Lung (tissue), 12 donors: Measurements from ENCODE around the gene ADAMTS6. TPM values are rescaled to one million over a fixed set of nuclear protein-coding genes. Genes with fewer than 3 reads are reported as not detected.

Experiments used
- ATAC-seq: fragments of 200-7000 bp; cut with Tn5 transposase; one replicate; pipeline ENCODE4 v1.9.1; 2020; ENCODE audit warnings: moderate number of reproducible peaks; ENCODE audit not compliant: insufficient read depth, low FRiP score
- DNase-seq, 3 donors: peaks; one replicate each; pipeline ENCODE4 v3.0.0-alpha.2; 2013 to 2017
- H3K27ac ChIP-seq, 2 donors: one replicate each; pipeline ENCODE4 v1.5.1; 2013; ENCODE audit warnings: mild to moderate bottlenecking in 2 of 2, moderate library complexity in 2 of 2, control low read depth in 1 of 2, inconsistent platforms in 1 of 2, low read depth in 1 of 2, low read length in 1 of 2
- H3K27me3 ChIP-seq, 3 donors: one replicate each; pipeline ENCODE4 v1.5.1; 2013; ENCODE audit warnings: low read length in 2 of 3; ENCODE audit not compliant: control insufficient read depth in 3 of 3, insufficient read depth in 3 of 3
- H3K36me3 ChIP-seq, 4 donors: one replicate each; pipeline ENCODE4 v1.5.1; 2013; ENCODE audit warnings: low read length in 4 of 4, mild to moderate bottlenecking in 1 of 4, moderate library complexity in 1 of 4; ENCODE audit not compliant: control insufficient read depth in 4 of 4, insufficient read depth in 4 of 4
- H3K4me1 ChIP-seq, 5 donors: one replicate each; pipeline ENCODE4 v1.5.1; 2013; ENCODE audit warnings: low read length in 5 of 5, mild to moderate bottlenecking in 2 of 5, moderate library complexity in 1 of 5; ENCODE audit not compliant: control insufficient read depth in 5 of 5, insufficient read depth in 5 of 5
- H3K4me3 ChIP-seq: one replicate; pipeline ENCODE4 v1.5.1; 2013; ENCODE audit warnings: mild to moderate bottlenecking, control low read depth, moderate library complexity
- H3K9ac ChIP-seq, 2 donors: one replicate each; pipeline ENCODE4 v1.5.1; 2013; ENCODE audit warnings: low read length in 2 of 2, control low read depth in 1 of 2; ENCODE audit not compliant: insufficient read depth in 1 of 2
- H3K9me3 ChIP-seq, 4 donors: one replicate each; pipeline ENCODE4 v1.5.1; 2013; ENCODE audit warnings: low read length in 3 of 4, mild to moderate bottlenecking in 1 of 4, moderate library complexity in 1 of 4; ENCODE audit not compliant: control insufficient read depth in 4 of 4, insufficient read depth in 3 of 4
- CTCF ChIP-seq: IDR thresholded peaks from 2 replicates; pipeline ENCODE4 v1.5.1; 2012; ENCODE audit warnings: mild to moderate bottlenecking; ENCODE audit errors: control extremely low read depth, extremely low read depth
- WGBS, 2 donors: extraction: QIAGEN DNeasy Blood & Tissue Kit; methylation state at CpG; one replicate each; pipeline ENCODE4 v1.1.7; 2013; 5-methylcytosine and 5-hydroxymethylcytosine counted together
- polyA plus RNA-seq, 2 donors: library from polyadenylated mRNA; stranded (reverse); fragments of 200-250 nt; gene quantifications; one replicate each; pipeline ENCODE4 v1.2.1, GENCODE V29; 2013
- total RNA-seq, 2 donors: library from RNA; depleted of rRNA in 1 of 2; stranded (reverse); fragments of >200 nt in 1 of 2; gene quantifications; one replicate each; pipeline ENCODE4 v1.2.1, GENCODE V29; 2014 to 2021
- donor health status: control.
- donor health status: control.
- donor health status: Bipolar disorder and iron deficiency.
- donor health status: healthy.
- donor health status: DM: yes; HTN: yes; CAD: no.

ADAMTS6 gene
- total and polyA plus RNA-seq, 4 donors: 0.19 to 16.8 (median 3.3) TPM

GRCh38 chr5:65423623-65424022 lies 58.1 kb downstream of the ADAMTS6 start:
- 91 to 94% methylated on average over 1 of the region's 1 CpG for WGBS, 2 donors
- TF ChIP-seq CTCF: no peak
- H3K4me3 ChIP-seq: no peak overlapping the region
- peaks cover 0 to 2% (median 0%) of the 10 kb centered on the region in 4 donors for H3K9me3 ChIP-seq
- no peak overlapping the region for H3K27ac ChIP-seq
- no peak overlapping the region for H3K9ac ChIP-seq
- ATAC-seq (no peak), DNase-seq (no peak)
- H3K36me3 ChIP-seq: no peaks in the 10 kb centered on the region
- no peaks in the 10 kb centered on the region for H3K4me1 ChIP-seq
- H3K27me3 ChIP-seq: no peaks in the 10 kb centered on the region

DNA sequence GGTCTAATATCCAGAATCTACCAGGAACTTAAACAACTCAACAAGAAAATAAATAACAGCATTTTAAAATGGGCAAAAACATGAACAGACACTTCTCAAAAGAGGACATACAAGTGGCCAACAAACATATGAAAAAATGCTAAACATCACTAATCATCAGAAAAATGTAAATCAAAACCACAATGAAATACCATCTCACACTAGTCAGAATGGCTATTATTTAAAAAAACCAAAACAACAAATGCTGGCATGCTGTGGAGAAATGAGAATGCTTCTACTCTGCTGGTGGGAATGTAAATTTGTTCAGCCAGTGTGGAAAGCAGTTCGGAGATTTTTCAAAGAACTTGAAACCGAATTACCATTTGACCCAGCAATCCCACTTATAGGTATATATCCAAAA lies 63.1 kb downstream of the ADAMTS6 start:
- H3K4me3 ChIP-seq: no peak overlapping the region
- H3K4me1 ChIP-seq: no peaks in the 10 kb centered on the region
- WGBS, 2 donors: 91 to 94% methylated on average over 2 of the region's 2 CpGs
- H3K36me3 ChIP-seq: peaks cover 0 to 4% (median 0%) of the 10 kb centered on the region in 4 donors
- H3K27ac ChIP-seq: no peak overlapping the region
- peaks cover 0 to 6% (median 2%) of the 10 kb centered on the region in 4 donors for H3K9me3 ChIP-seq
- TF ChIP-seq CTCF: no peak
- DNase-seq: no peak
- H3K9ac ChIP-seq: no peak overlapping the region
- no peak for ATAC-seq
- no peaks in the 10 kb centered on the region for H3K27me3 ChIP-seq

DNA sequence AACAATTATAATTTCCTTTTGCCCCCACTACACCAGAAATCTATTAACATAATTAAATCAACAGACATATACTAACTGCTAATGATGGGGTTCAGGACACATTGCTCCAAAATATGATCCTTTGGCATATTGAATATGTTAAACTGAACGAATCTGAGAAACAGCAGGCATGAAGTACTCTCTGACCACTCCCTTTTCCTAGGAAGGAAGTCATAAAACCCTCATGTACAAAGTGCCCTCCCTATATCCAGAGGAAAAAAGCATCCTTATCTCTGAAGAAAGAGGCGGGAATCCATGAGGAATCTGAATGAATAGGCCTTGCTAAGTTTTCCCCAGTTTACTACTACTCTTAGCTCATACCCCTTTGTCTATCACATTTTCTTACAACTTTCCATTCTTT lies 67.9 kb downstream of the ADAMTS6 start:
- WGBS, 2 donors: 46 to 61% methylated on average over 2 of the region's 2 CpGs
- no peak overlapping the region for H3K9ac ChIP-seq
- no peak overlapping the region for H3K4me3 ChIP-seq
- H3K36me3 ChIP-seq: peaks cover 0 to 4% (median 0%) of the 10 kb centered on the region in 4 donors
- no peaks in the 10 kb centered on the region for H3K4me1 ChIP-seq
- ATAC-seq: no peak
- H3K27ac ChIP-seq: no peak overlapping the region
- no peak for TF ChIP-seq CTCF
- H3K9me3 ChIP-seq: peaks cover 0 to 5% (median 2%) of the 10 kb centered on the region in 4 donors
- no peak for DNase-seq
- H3K27me3 ChIP-seq: no peaks in the 10 kb centered on the region

DNA sequence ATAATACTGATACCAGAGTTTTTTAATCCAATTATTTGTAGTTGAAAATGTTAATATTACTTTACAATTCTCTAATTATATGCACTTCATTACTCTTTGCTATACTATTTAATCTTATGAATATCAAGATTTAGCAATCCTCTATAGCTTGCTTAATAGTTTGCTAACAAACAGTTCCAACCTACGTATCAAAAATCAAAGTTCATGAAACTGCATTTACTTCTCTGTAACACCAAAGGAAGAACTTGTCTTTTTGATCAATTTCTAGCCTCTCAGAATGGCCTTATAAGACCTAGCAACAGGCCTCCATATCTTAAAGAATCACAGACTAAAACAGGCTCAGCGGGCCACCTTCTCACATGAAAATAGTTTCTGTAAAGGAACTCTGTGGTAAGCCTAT lies 68.9 kb downstream of the ADAMTS6 start:
- no peak for TF ChIP-seq CTCF
- Histone ChIP-seq H3K36me3 (peaks cover 0 to 4% (median 0%) of the 10 kb centered on the region in 4 donors), H3K4me3 (no peak overlapping the region), H3K9ac (no peak overlapping the region), H3K9me3 (peaks cover 0 to 4% (median 2%) of the 10 kb centered on the region in 4 donors), H3K27ac (no peak overlapping the region), H3K4me1 (no peaks in the 10 kb centered on the region), H3K27me3 (no peaks in the 10 kb centered on the region)
- 95% methylated on average over 2 of the region's 2 CpGs for WGBS, 2 donors
- no peak for ATAC-seq
- no peak for DNase-seq
